GM04503 (cell line): Measurements from ENCODE around the gene TAB3.
"Not testable (repeated sequence)": the region's sequence is repeated elsewhere in the genome, so short reads cannot be mapped to it uniquely, and the experiment has no call there.

Experiments used
- DNase-seq: peaks from one replicate; pipeline ENCODE4 v3.0.0-alpha.2; 2012; ENCODE audit warnings: low read depth

TAB3 gene

GRCh38 chrX:30819080-30819479 is 70.0 kb downstream of the TAB3 start:
- no peak for DNase-seq

- no peak for DNase-seq
Measured at GRCh38 chrX:30816079-30816478, 73.0 kb downstream of the TAB3 start.

- no peak for DNase-seq
Measured at GRCh38 chrX:30814978-30815377, 74.1 kb downstream of the TAB3 start.

- DNase-seq = no peak
Measured at GRCh38 chrX:30812326-30812725, 76.7 kb downstream of the TAB3 start.

- DNase-seq = no peak
Measured at GRCh38 chrX:30806187-30806728, 82.8 kb downstream of the TAB3 start.

- DNase-seq = no peak
Measured at GRCh38 chrX:30804462-30804861, 84.6 kb downstream of the TAB3 start.

GRCh38 chrX:30800901-30801300 is 88.2 kb downstream of the TAB3 start:
- no peak for DNase-seq

GRCh38 chrX:30799327-30799726 is 89.7 kb downstream of the TAB3 start:
- DNase-seq = no peak

GRCh38 chrX:30798810-30799209 is 90.2 kb downstream of the TAB3 start:
- DNase-seq = no peak

- not testable (repeated sequence) for DNase-seq
Measured at GRCh38 chrX:30797301-30797700, 91.8 kb downstream of the TAB3 start.

- no peak for DNase-seq
Measured at GRCh38 chrX:30795981-30796958, 92.8 kb downstream of the TAB3 start.

GRCh38 chrX:30794497-30794896 is 94.6 kb downstream of the TAB3 start:
- no peak for DNase-seq

- no peak for DNase-seq
Measured at GRCh38 chrX:30793767-30794103, 95.3 kb downstream of the TAB3 start.

GRCh38 chrX:30793075-30793766 is 95.8 kb downstream of the TAB3 start:
- DNase-seq = no peak

GRCh38 chrX:30791296-30792278 is 97.5 kb downstream of the TAB3 start:
- DNase-seq = no peak

GRCh38 chrX:30787012-30787411 is 102.0 kb downstream of the TAB3 start:
- DNase-seq = no peak

- DNase-seq = no peak
Measured at GRCh38 chrX:30786374-30786773, 102.7 kb downstream of the TAB3 start.

- DNase-seq = no peak
Measured at GRCh38 chrX:30781711-30782444, 107.2 kb downstream of the TAB3 start.

- DNase-seq = no peak
Measured at GRCh38 chrX:30779453-30780030, 109.5 kb downstream of the TAB3 start.

GRCh38 chrX:30777575-30777974 is 111.5 kb downstream of the TAB3 start:
- no peak for DNase-seq
